Right ventricle myocardium inferior (tissue), 1 donor: ENCODE data around the gene GPC5. TPM values are rescaled to one million over a fixed set of nuclear protein-coding genes. Genes with fewer than 3 reads are reported as not detected.
"Not testable (repeated sequence)": the region's sequence is repeated elsewhere in the genome, so short reads cannot be mapped to it uniquely, and the experiment has no call there.

Experiments
- ATAC-seq: fragments of 200-7000 bp; cut with Tn5 transposase; one replicate; pipeline ENCODE4 v1.9.1; 2020; ENCODE audit warnings: mild to moderate bottlenecking, moderate library complexity
- DNase-seq: peaks from one replicate; pipeline ENCODE4 v3.0.0; 2021; ENCODE audit errors: missing footprints
- intact Hi-C: fragments of 100-400 bp; cut with DNase I; formaldehyde crosslinking; loops from one replicate; pipeline ENCODE4 v1.11.0; 2022
- long read RNA-seq: library from polyadenylated mRNA; unstranded; transcript quantifications from one replicate; pipeline ENCODE4 v2.0.0, GENCODE V29; 2021
- total RNA-seq: library from RNA; stranded (reverse); fragmentation: NEBNext Ultra II Directional; extraction: Animal tissue kit (Norgen Biotek cat#: 25700); gene quantifications from one replicate; pipeline ENCODE4 v1.2.1, GENCODE V29; 2021
- donor health status: DM: no; HTN: yes; CAD: no; lungs with severe emphysema.

Gene GPC5
- 1.8 TPM for total RNA-seq
- long read RNA-seq, result 0 reads

DNA sequence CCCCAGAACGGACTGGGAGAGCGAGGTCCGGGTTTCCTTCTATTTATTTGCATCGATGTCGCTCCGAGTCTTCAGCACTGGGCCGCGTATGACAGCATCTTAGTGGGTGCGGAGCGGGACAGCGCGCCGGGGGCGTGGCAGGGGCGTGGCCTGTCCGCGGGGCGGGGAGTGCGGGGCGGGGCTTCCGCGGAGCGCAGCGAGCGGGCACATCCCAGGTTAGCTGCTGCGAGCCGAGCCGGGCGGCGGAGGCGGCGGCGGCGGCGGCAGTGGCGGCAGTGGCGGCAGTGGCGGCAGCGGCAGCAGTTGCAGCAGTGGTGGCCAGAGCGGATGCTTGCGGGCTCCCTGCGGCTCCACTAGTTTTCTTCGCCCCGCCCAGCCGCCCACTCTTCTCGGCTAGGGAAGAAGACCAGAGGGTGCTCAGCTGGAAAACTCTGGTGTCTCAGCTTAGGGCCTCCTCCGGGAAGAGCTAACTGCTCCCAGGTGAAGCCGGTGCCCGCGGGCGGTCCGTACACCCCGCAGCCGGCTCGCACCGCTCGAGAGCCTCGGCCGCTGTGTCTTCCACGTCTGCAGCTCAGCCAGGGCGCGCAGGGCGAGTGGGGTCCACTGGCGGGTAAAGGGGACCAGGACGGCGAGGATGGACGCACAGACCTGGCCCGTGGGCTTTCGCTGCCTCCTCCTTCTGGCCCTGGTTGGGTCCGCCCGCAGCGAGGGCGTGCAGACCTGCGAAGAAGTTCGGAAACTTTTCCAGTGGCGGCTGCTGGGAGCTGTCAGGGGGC lies at the start of gene GPC5:
GPC5 (plus strand) TSS at position 209 of the 776 bp plus-strand sequence.
- intact Hi-C loops, result no loop called here
- peak; percentile 86 for DNase-seq
- ATAC-seq, result peak; percentile 100

DNA sequence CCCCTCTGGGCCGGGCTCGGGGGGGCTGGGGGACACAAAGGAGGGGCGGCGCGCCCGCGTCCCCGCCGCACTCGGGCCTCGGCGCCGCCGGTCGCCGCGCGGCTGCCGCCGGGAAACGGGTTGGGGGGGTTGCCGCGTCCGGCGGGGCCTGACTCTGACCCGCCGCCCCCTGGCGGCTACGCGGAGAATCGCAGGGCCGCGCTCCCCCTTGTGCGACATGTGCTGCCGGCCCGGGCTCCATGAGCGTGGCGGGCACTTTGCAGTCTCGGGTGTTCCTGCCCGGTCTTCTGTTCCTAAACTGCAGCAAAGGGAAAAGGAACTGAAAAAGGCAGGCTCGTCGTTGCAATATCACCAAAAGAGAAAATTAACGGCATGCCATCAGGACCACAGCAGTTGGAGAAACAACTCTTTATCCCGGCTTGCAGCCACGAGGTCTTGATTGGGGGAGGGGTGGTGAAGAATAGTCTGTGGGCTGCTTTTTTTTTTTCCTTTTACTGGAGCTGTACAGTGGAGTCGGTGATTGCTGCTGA lies 49.5 kb upstream of the GPC5 start:
- peak; percentile 72 for ATAC-seq
- intact Hi-C loops, result no loop called here
- DNase-seq, result peak; percentile 97

DNA sequence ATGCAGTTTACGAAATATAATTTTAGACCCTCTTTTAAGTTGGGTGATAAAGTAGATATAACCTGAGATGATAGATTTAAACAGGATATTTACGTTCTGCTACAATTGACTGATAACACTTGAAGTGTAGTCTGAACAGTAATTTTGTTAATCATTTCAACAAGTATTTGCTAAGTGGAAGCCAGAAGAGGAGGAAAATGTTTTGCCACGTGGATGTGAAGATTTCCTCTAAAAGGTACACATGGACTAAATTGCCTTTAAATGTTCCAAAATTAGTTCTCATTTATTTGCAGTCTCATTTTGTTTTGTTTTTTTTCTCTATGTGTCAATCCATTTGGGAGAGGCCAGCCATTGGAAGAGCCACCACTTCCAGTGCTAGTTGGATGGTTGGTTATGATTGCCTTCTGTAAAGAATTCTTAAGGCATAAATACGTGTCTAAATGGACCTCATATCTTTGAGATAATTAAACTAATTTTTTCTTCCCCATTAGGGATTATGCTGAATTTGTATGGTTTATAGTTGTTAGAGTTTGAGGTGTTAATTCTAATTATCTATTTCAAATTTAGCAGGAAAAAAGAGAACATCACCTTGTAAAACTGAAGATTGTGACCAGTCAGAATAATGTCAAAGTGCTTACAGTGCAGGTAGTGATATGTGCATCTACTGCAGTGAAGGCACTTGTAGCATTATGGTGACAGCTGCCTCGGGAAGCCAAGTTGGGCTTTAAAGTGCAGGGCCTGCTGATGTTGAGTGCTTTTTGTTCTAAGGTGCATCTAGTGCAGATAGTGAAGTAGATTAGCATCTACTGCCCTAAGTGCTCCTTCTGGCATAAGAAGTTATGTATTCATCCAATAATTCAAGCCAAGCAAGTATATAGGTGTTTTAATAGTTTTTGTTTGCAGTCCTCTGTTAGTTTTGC lies 48.2 kb upstream of the GPC5 start:
- DNase-seq, result no peak

DNA sequence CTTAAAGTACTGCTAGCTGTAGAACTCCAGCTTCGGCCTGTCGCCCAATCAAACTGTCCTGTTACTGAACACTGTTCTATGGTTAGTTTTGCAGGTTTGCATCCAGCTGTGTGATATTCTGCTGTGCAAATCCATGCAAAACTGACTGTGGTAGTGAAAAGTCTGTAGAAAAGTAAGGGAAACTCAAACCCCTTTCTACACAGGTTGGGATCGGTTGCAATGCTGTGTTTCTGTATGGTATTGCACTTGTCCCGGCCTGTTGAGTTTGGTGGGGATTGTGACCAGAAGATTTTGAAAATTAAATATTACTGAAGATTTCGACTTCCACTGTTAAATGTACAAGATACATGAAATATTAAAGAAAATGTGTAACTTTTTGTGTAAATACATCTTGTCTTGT lies 47.3 kb upstream of the GPC5 start:
- ATAC-seq (no peak), DNase-seq (no peak)
- intact Hi-C loops, result no loop called here

More for the DNA sequence above, 48.2 kb upstream of the GPC5 start:
- intact Hi-C loops, result no loop called here
- ATAC-seq, result no peak

DNA sequence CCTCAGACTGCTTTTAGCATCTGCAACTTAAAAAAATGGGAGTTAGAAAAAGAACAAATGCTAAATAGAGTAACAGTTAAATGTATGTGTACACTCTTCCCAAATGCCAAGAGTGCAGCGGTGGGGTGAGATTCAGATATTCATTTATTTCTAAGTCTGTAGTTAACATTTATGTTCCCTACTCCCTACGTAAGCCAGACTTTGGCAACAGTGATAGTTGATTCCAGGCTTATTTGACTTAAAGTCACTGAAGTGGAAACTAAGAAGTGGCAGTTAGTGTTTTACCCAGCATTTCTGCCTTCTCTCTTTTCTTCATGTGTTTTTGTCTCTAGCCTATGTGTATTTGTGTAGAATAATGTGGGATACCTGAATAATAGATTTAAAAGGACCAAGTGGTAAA lies 46.4 kb upstream of the GPC5 start:
- no peak for DNase-seq
- ATAC-seq, result no peak
- intact Hi-C loops, result no loop called here

DNA sequence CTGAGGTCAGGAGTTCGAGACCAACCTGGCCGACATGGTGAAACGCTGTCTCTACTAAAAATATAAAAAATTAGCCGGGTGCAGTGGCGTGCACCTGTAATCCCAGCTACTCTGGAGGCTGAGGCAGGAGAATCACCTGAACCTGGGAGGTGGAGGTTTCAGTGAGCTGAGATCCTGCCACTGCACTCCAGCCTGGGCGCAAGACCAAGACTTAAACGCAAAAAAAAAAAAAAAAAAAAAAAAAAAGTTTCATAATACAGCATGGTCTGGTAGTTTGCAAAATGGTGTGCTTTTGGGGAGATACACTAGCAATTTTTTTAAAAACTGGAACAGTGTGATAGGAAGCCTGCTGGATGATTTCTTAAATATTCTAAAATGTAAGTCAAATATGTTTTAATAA lies 45.5 kb upstream of the GPC5 start:
- DNase-seq, intact Hi-C loops, ATAC-seq: not testable (repeated sequence)

DNA sequence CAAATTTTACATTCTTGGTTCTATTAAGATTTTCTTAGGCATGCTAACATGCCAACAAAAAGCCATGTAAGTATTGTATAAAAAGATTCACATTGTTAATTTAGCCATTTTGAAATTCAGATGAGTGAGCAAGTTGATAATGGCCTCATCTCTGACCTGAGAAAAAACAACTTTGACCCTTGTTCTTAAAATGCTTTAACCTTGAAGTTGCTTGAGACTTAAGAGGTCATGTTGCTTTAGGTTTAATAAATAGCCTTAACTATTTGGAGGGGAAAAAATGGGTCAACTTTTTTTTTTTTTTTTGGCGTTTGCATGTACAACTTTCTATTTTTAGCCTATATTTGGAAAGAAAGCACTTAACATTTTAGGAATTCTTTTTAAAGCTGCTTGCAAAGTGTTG lies 44.9 kb upstream of the GPC5 start:
- ATAC-seq, result no peak
- no peak for DNase-seq
- intact Hi-C loops, result no loop called here

DNA sequence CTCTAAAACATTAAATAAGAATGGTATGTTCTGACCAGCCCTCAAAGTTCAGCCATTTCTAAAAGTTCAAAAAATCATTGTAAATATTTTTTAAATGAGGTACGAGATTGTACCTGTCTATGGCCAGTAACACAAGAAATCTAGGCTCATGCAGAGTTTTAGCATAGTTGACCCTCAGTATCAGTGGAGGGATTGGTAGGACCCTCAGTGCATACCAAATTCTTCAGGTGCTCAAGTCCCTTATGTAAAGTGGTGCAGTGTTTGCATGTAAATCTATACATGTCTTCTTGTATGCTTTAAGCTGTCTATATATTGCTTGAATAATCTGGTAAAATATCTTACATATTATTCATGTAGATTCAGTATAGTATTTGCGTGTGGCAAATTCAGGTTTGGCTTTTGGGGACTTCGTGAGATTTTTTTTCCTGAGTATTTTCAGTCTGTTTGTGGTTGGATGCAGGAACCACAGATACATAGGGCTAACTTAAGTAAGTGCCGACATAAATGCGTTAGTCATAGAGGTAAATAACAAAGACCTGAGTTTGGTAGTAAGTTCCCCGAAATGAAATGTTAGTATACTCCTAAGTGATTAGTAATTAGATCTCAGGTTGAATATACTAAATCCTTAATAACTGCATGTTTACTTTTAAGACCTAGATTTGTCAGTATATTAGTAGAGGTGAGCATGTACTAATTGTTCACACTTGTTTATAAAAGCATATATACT lies 43.2 kb upstream of the GPC5 start:
- no peak for DNase-seq
- intact Hi-C loops, result no loop called here
- no peak for ATAC-seq

DNA sequence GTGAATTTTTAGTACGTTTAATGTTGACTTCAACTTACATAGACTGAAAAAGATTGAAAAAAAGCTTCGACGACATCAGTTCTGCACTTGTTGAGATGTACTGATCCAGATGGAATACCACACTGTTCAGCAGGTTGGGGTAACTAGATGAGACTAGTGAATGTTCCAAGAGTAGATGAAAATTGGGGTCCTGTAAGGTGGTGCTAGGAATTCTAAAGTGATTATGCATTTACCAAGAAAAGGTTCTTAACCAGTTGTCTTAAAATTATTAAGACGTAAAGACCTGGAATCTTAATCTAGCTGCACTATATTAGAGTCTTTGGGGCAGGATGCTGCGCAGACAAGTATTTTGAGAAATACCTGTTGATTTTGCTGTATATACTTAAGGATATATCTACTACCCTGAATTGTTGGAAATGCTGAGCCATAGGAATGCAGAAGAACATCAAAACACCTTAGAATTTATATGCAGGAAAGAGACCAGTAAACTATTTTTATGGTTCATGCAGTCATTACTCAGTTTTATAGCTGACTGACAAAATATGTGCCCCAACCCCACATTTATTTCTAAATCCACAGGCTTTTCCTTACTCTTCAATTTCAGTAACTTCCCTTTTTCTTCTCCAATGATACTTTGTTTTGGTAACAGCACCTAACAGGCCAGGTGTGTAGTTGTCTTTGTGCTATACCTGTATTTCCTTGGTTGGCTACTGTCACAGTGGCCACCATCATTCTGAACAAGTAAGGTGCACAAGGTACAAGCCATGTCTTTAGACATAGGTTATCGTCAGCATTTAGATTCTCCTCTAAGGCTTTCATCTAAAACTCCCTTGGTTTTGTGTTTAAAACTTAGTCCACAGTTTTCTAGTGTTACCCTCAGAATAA lies 42.4 kb upstream of the GPC5 start:
- ATAC-seq (no peak), DNase-seq (no peak)
- intact Hi-C loops, result no loop called here

DNA sequence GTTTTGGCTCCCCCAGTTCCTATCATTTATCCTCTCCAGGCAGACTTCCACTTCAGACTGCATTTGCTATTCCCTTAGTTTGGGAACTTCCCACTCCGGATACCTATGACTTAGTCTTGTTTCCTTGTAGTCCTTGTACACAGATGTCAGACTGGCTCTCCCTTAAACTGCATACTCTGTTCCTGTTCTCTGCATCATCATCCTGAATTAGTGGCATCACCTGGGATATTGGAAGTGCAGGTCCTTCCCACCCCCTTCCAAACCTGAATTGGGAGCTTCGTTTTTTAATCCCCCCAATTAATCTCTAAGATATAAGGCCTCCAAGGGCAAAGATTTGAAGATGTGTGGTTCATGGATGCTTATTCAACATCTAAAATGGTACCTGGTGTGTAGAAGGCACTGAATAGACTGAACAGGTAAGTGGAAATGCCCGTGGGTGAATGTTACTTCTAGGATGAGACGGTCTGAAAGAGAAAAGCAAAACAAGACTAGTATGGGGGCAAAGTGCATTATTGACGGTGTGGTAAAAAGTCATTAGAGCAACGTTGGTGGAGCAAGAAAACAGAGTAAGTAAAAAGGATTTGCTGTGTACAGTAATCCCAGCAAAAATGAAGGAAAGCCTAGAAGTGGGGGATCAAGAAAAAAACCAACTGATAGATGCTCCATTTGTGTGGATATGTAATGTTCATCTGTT lies 41.4 kb upstream of the GPC5 start:
- DNase-seq (no peak), ATAC-seq (no peak)
- intact Hi-C loops, result no loop called here

DNA sequence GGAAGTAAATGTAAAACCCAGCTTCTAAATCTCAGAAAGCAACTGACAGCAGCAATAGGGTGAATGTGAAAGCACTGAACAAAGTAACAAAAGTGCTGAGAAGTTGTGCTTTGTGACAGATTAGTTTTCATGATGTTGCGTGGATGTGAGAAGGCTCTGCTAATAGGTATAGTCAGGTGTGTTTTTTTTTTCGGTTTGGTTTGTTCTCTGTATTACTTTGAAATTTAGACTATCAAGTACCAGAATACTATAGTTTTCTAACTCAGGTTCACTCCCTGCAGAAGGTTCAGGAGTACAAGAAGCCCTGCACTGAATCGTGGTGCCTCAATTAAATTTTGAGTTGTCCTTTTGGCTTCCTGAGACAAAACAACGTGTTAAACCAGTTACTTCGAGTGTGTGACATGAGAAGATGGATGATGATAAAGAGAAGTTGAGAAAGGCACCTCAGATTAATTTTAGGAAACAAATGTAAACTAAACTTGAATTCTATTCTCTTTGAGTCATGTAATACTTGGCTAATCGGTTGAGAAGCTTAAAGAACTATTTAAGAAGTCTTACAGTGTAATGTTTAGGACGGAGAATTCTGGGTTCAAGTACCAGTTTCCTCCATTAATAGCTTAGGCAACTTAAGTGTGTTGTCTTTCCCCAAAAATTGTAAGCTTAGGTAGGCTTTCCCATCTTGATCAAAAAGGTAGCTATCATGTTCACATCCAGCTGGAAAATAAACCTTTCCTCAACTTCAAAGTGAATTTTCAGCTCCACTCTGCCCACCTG lies 40.6 kb upstream of the GPC5 start:
- intact Hi-C loops, result no loop called here
- ATAC-seq (no peak), DNase-seq (no peak)

DNA sequence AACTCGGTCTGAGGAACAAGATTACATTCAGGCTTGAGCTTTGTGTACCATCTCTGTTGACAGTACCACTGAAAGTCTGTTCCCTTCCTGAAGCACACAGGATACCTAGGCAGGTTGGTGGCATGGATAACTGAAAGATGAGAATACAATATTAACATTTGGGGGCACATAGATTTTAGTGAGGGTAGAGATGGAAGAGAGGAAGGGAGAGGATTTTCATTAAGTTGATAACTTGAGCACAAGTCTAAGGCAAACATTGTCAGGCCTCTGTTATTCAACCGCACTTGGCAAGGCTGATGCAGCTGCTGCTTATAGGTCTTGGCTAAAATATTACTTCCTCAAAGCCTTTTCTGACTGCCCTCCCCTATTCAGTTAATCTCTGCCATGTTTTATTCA lies 40.0 kb upstream of the GPC5 start:
- intact Hi-C loops, result no loop called here
- no peak for ATAC-seq
- DNase-seq, result no peak

DNA sequence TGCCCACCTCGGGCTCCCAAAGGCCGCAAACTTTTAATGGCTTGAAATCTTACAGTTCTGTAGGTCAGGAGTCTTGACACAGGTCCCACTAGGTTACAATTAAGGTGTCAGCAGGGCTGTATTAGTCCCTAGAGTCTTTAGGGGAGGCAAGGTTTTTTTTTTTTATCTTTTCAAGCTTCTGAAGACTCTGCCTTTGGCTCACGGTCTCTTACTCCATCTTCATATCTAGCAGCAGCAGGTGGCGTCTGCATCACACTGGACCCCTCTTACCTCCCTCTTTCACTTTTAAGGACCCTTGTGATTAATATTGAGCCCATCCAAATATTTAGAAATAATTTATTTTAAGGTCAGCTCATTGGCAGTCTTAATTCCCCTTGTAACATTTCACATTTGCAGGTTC lies 39.3 kb upstream of the GPC5 start:
- DNase-seq, result no peak
- intact Hi-C loops, result no loop called here

DNA sequence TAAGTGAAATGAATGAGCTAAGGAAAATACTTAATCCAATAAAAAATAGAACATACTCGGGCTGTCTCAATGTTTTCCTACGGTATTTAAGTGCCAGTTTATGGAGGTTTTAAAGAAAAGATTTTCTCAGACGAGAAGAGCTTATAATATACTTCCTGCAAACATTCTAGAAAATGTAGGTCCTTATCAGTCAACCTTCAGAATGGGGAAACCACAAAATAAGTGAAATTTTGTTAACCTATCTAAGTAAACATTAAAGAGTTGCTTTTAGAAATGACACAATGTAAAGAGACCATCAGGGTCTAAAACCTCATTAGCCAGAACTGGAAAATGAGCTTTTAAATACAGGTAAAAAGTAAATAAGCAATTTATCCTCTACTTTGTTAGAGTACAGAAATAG lies 38.8 kb upstream of the GPC5 start:
- ATAC-seq (no peak), DNase-seq (no peak)
- intact Hi-C loops, result no loop called here

More for the DNA sequence above, 39.3 kb upstream of the GPC5 start:
- ATAC-seq, result no peak

DNA sequence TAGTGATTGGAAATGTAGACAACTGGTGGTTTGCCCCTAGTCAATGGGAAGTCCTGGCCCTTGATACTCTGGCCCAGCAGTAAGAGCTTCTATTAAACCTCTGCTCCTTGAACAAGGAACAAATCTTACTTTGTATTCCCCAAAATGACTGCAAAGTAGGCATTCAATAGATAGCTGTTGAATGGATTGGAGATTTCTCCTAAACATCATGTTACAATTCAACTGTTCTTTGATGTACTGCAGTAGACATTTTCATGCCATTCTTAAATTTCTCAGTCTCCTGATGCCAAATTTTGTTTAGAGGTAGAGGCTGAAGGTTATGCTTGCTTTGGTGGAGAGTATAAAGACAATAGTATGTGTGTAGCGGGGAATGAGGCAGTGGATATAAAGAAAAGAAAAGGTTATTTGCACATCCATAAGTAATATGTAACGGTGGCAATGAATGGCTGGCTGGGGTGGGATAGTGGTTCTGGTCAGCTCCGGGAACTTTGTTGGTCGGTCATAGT lies 38.1 kb upstream of the GPC5 start:
- DNase-seq, result no peak
- no peak for ATAC-seq

GRCh38 chr13:91361755-91362271 lies 36.6 kb upstream of the GPC5 start:
- intact Hi-C loops, result no loop called here
- DNase-seq, result no peak
- ATAC-seq, result no peak

More for the DNA sequence above, 38.1 kb upstream of the GPC5 start:
- intact Hi-C loops, result no loop called here
